ENCODE data around the gene SLCO4C1.

GRCh38 chr5:102226321-102226720 lies 69.8 kb downstream of the SLCO4C1 start:
- TF ChIP-seq POLR2AphosphoS5 (IDR thresholded peaks at IDR 0.05; ENCODE audit: low read depth, low read length) = no peak
- TF ChIP-seq TAF1 (IDR thresholded peaks at IDR 0.05; ENCODE audit: borderline replicate concordance, insufficient read depth, low read length) = no peak
- TF ChIP-seq SIN3A (IDR thresholded peaks at IDR 0.05; ENCODE audit: borderline replicate concordance, insufficient read depth, low read length) = no peak
- TF ChIP-seq REST (IDR thresholded peaks at IDR 0.05; ENCODE audit: insufficient read depth in 1 of 2, low read depth in 2 of 2, low read length in 2 of 2) = no peak

Data from PFSK-1 (cell line).